ENCODE data around the gene CHAD.
"Not testable (repeated sequence)": the region's sequence is repeated elsewhere in the genome, so short reads cannot be mapped to it uniquely, and the experiment has no call there.

CHAD gene

DNA sequence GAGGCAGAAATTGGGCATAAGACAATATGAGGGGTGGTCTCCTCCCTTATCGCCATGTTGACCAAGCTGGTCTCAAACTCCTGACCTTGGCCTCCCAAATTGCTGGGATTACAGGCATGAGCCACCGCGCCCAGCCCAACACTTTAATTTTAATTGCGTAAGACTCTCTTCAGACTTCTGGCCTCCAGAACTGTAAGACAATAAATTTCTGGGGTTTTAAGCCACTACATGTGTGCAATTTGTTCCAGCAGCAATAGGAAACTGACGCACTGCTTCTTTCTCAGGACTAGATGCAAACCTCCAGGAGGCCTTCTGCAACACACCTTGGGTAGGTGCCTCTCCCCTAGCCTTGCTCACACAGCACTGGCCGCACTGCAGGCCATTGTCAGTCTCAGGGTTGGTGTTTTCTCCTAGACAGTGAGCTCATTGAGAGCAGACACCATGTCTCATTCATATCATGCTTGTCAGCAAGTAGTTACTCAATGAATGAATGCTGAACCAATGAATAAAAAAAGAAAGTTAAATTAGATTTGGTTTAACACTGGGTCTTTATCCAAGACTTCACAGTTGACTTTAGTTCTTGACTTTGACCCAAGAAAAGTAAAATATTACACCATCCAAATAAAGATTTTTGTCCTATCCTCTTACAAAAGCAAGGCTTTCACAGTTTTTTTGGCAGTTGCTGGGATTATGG, 48.1 kb downstream of the CHAD start:
- no peak overlapping the region for H3K4me3 ChIP-seq (ENCODE audit: low read depth, low read length)
- TF ChIP-seq, protein P1, sequence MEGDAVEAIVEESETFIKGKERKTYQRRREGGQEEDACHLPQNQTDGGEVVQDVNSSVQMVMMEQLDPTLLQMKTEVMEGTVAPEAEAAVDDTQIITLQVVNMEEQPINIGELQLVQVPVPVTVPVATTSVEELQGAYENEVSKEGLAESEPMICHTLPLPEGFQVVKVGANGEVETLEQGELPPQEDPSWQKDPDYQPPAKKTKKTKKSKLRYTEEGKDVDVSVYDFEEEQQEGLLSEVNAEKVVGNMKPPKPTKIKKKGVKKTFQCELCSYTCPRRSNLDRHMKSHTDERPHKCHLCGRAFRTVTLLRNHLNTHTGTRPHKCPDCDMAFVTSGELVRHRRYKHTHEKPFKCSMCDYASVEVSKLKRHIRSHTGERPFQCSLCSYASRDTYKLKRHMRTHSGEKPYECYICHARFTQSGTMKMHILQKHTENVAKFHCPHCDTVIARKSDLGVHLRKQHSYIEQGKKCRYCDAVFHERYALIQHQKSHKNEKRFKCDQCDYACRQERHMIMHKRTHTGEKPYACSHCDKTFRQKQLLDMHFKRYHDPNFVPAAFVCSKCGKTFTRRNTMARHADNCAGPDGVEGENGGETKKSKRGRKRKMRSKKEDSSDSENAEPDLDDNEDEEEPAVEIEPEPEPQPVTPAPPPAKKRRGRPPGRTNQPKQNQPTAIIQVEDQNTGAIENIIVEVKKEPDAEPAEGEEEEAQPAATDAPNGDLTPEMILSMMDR (IDR thresholded peaks at IDR 0.05; ENCODE audit: borderline replicate concordance, insufficient read depth, low read depth, low read length) = no peak

DNA sequence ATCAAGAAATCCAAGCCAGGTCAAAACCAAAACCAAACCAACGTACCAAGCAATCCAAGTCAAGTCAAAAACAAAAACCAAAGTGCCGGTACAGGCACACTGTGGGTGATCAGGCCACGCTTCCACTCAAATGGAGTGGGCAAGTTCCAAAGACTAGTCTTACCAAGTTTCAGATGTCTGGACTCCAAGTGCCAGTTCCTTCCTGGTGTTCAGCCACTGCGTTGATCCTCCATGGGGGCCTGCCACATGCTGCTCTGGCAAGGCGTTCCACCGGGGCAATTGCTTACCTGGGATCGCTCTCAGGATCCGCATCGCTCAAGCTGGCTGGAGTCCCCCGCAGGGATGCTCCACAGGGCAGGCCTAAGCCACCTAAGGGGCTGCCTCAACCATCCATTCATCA, 49.1 kb downstream of the CHAD start:
- H3K4me3 ChIP-seq (ENCODE audit: low read depth, low read length) = not testable (repeated sequence)

DNA sequence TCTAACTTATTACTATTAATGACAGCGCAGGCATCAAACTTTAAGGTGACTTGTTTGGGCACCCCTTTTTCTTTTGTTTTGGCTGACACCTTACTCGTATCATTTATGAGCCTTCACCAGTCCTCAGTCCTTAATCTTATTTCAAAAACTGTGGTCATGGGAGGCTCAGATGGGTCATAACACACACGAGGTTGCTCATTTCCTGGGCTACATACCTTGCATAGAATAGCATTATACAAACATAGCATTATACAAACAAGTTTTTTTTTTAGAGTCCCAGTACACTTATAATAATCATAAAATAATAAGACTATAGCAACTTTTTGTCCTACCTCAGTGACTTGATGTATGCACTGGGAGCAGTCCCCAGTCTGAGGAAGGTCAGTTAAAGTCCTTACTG, 53.9 kb downstream of the CHAD start:
- no peak overlapping the region for H3K4me3 ChIP-seq (ENCODE audit: low read depth, low read length)
- TF ChIP-seq, protein P1 (IDR thresholded peaks at IDR 0.05; ENCODE audit: borderline replicate concordance, insufficient read depth, low read depth, low read length) = no peak
